IMR-90 (cell line): ENCODE results near the gene SPG11. TPM values are rescaled to one million over a fixed set of nuclear protein-coding genes. Genes with fewer than 3 reads are reported as not detected.

Experiments used
- ATAC-seq: fragments of 200-7000 bp; cut with Tn5 transposase; 2 replicates; pipeline ENCODE4 v1.9.1; 2020; ENCODE audit warnings: low read depth, mild to moderate bottlenecking, moderate library complexity
- BruUV-seq: library from RNA; stranded (reverse); fragments of 400-500 nt; replicated peaks from 2 replicates; lab custom pipeline; 2021; lab: Mats Ljungman, UMichigan
- CTCF ChIA-PET: fragments of 300-600 bp; formaldehyde crosslinking; extraction: SDS; loops from one replicate; lab custom pipeline; 2021; ENCODE audit warnings: antibody characterized with exemption; lab: Yijun Ruan, JAX
- POLR2A ChIA-PET: fragments of 300-600 bp; sonication (Branson Sonifier 250); formaldehyde crosslinking; loops from one replicate; lab custom pipeline; 2022; ENCODE audit warnings: antibody characterized with exemption; ENCODE audit not compliant: unreplicated experiment; lab: Charles Lee
- DNase-seq: peaks from one replicate; pipeline ENCODE4 v3.0.0; 2013
- H2AFZ ChIP-seq: replicated peaks from 2 replicates; pipeline ENCODE3; 2013; ENCODE audit warnings: low read length, mild to moderate bottlenecking; ENCODE audit not compliant: poor library complexity
- H2AK5ac ChIP-seq: 2 replicates; pipeline ENCODE4 v1.6.1; 2013; ENCODE audit warnings: low read depth, low read length, inconsistent platforms
- H2AK9ac ChIP-seq: replicated peaks from 2 replicates; pipeline ENCODE3; 2013; ENCODE audit warnings: mild to moderate bottlenecking, low read depth, low read length, moderate library complexity; ENCODE audit not compliant: poor library complexity
- H2BK120ac ChIP-seq: 2 replicates; pipeline ENCODE4 v1.6.1; 2013; ENCODE audit warnings: low read depth, low read length, inconsistent platforms
- H2BK15ac ChIP-seq: 3 replicates; pipeline ENCODE4 v1.6.1; 2013; ENCODE audit warnings: low read depth, low read length, inconsistent platforms
- H2BK20ac ChIP-seq: 2 replicates; pipeline ENCODE4 v1.6.1; 2013; ENCODE audit warnings: low read depth, mild to moderate bottlenecking, inconsistent platforms, low read length, moderate library complexity
- H2BK5ac ChIP-seq: 2 replicates; pipeline ENCODE4 v1.6.1; 2013; ENCODE audit warnings: mild to moderate bottlenecking, low read depth, low read length, inconsistent platforms; ENCODE audit not compliant: poor library complexity, severe bottlenecking
- H3K14ac ChIP-seq: replicated peaks from 2 replicates; pipeline ENCODE4 v1.6.1; 2013; ENCODE audit warnings: low read depth, low read length, inconsistent platforms
- H3K18ac ChIP-seq: 2 replicates; pipeline ENCODE4 v1.6.1; 2013; ENCODE audit warnings: low read depth, low read length, control low read depth
- H3K23ac ChIP-seq: 2 replicates; pipeline ENCODE4 v1.6.1; 2013; ENCODE audit warnings: low read depth, low read length, inconsistent platforms
- H3K27ac ChIP-seq: 2 replicates; pipeline ENCODE4 v1.5.1; 2013; ENCODE audit warnings: mild to moderate bottlenecking, control low read depth, low read length; ENCODE audit not compliant: insufficient read depth
- H3K27me3 ChIP-seq: 2 replicates; pipeline ENCODE4 v1.6.1; 2013; ENCODE audit warnings: low read length; ENCODE audit not compliant: control insufficient read depth, insufficient read depth
- H3K36me3 ChIP-seq: 2 replicates; pipeline ENCODE4 v1.6.1; 2013; ENCODE audit warnings: low read length, mixed read lengths; ENCODE audit not compliant: control insufficient read depth, insufficient read depth
- H3K4ac ChIP-seq: 2 replicates; pipeline ENCODE4 v1.6.1; 2013; ENCODE audit warnings: low read depth, low read length, inconsistent platforms
- H3K4me1 ChIP-seq: 2 replicates; pipeline ENCODE4 v1.6.1; 2013; ENCODE audit warnings: low read length, mixed read lengths; ENCODE audit not compliant: control insufficient read depth, insufficient read depth
- H3K4me2 ChIP-seq: 2 replicates; pipeline ENCODE4 v1.6.1; 2013; ENCODE audit warnings: low read depth, mild to moderate bottlenecking, control low read depth, low read length, moderate library complexity
- H3K4me3 ChIP-seq: 2 replicates; pipeline ENCODE4 v1.5.1; 2013; ENCODE audit warnings: low read depth, mild to moderate bottlenecking, control low read depth, low read length, moderate library complexity; ENCODE audit not compliant: insufficient read depth
- H3K56ac ChIP-seq: 2 replicates; pipeline ENCODE4 v1.6.1; 2013; ENCODE audit warnings: low read length, inconsistent platforms; ENCODE audit not compliant: insufficient read depth; ENCODE audit errors: extremely low read depth
- H3K79me1 ChIP-seq, 2 experiments: 2 replicates each; pipeline ENCODE4 v1.6.1; 2013; ENCODE audit warnings: low read length in 2 of 2, inconsistent platforms in 1 of 2, low read depth in 1 of 2
- H3K9ac ChIP-seq: 2 replicates; pipeline ENCODE4 v1.6.1; 2013; ENCODE audit warnings: low read depth, low read length, control low read depth
- H3K9me1 ChIP-seq: 2 replicates; pipeline ENCODE4 v1.6.1; 2013; ENCODE audit warnings: low read length, inconsistent platforms; ENCODE audit not compliant: insufficient read depth
- H3K9me3 ChIP-seq: 2 replicates; pipeline ENCODE4 v1.6.1; 2013; ENCODE audit warnings: low read length; ENCODE audit not compliant: control insufficient read depth, insufficient read depth
- H4K20me1 ChIP-seq: 2 replicates; pipeline ENCODE4 v1.6.1; 2013; ENCODE audit warnings: low read length, inconsistent platforms; ENCODE audit not compliant: insufficient read depth
- H4K5ac ChIP-seq: 2 replicates; pipeline ENCODE4 v1.6.1; 2013; ENCODE audit warnings: mild to moderate bottlenecking, low read depth, low read length, control low read depth
- H4K8ac ChIP-seq, 2 experiments: 2 replicates each; pipeline ENCODE4 v1.6.1; 2013; ENCODE audit warnings: low read depth in 2 of 2, low read length in 2 of 2, control low read depth in 1 of 2, inconsistent platforms in 1 of 2
- H4K91ac ChIP-seq: 2 replicates; pipeline ENCODE4 v1.6.1; 2013; ENCODE audit warnings: low read depth, low read length, inconsistent platforms; ENCODE audit not compliant: insufficient read depth
- BHLHE40 ChIP-seq: fragments of 150-350 bp; IDR thresholded peaks from 2 replicates; pipeline ENCODE4 v1.6.1; 2016; ENCODE audit warnings: mild to moderate bottlenecking, low read depth, low read length
- CEBPB ChIP-seq: IDR thresholded peaks from 2 replicates; pipeline ENCODE4 v1.6.1; 2012; ENCODE audit warnings: low read depth, low read length, improper control_type of control experiment
- CHD1 ChIP-seq: IDR thresholded peaks from 2 replicates; pipeline ENCODE4 v1.6.1; 2012; ENCODE audit warnings: low read depth, low read length, improper control_type of control experiment
- ELK1 ChIP-seq: fragments of 150-350 bp; IDR thresholded peaks from 2 replicates; pipeline ENCODE4 v1.6.1; 2016; ENCODE audit warnings: low read depth, mild to moderate bottlenecking, low read length, moderate library complexity, borderline replicate concordance
- FOS ChIP-seq: fragments of 150-350 bp; IDR thresholded peaks from 2 replicates; pipeline ENCODE4 v1.6.1; 2016; ENCODE audit warnings: low read depth, low read length
- MAFK ChIP-seq: IDR thresholded peaks from 2 replicates; pipeline ENCODE4 v1.6.1; 2012; ENCODE audit warnings: low read depth, low read length, improper control_type of control experiment
- MAZ ChIP-seq: IDR thresholded peaks from 2 replicates; pipeline ENCODE4 v1.6.1; 2012; ENCODE audit warnings: low read depth, mild to moderate bottlenecking, low read length, improper control_type of control experiment, moderate library complexity, borderline replicate concordance
- MXI1 ChIP-seq: IDR thresholded peaks from 2 replicates; pipeline ENCODE4 v1.6.1; 2012; ENCODE audit warnings: low read depth, mild to moderate bottlenecking, low read length, moderate library complexity, borderline replicate concordance
- NFE2L2 ChIP-seq: fragments of 150-350 bp; IDR thresholded peaks from 2 replicates; pipeline ENCODE4 v1.6.1; 2016; ENCODE audit warnings: low read depth, mild to moderate bottlenecking, low read length
- POLR2A ChIP-seq: IDR thresholded peaks from 2 replicates; pipeline ENCODE4 v1.6.1; 2012; ENCODE audit warnings: mild to moderate bottlenecking, low read depth, low read length
- RAD21 ChIP-seq: IDR thresholded peaks from 2 replicates; pipeline ENCODE4 v1.6.1; 2012; ENCODE audit warnings: low read length, improper control_type of control experiment
- RCOR1 ChIP-seq: IDR thresholded peaks from 2 replicates; pipeline ENCODE4 v1.6.1; 2012; ENCODE audit warnings: mild to moderate bottlenecking, low read length, improper control_type of control experiment; ENCODE audit not compliant: insufficient replicate concordance
- RFX5 ChIP-seq: IDR thresholded peaks from 2 replicates; pipeline ENCODE4 v1.8.0; 2012; ENCODE audit warnings: low read depth, mild to moderate bottlenecking, low read length, moderate library complexity
- SMC3 ChIP-seq: fragments of 150-350 bp; IDR thresholded peaks from 2 replicates; pipeline ENCODE4 v1.6.1; 2016; ENCODE audit warnings: low read depth, mild to moderate bottlenecking, antibody characterized with exemption, low read length, moderate library complexity
- USF2 ChIP-seq: fragments of 150-350 bp; IDR thresholded peaks from 2 replicates; pipeline ENCODE4 v1.6.1; 2017; ENCODE audit warnings: mild to moderate bottlenecking, antibody characterized with exemption, low read length, low read depth
- WGBS, 2 experiments: methylation state at CpG; one replicate each; pipeline versions ENCODE4 v1.1.5 to v1.1.7; 2013; ENCODE audit warnings: missing lambda C conversion rate in 2 of 2; ENCODE audit not compliant: insufficient read length in 1 of 2; ENCODE audit errors: extremely low coverage in 2 of 2; 5-methylcytosine and 5-hydroxymethylcytosine counted together
- dilution Hi-C: fragments of 300-500 bp; cut with HindIII; formaldehyde crosslinking; loops from one replicate; pipeline ENCODE4 v1.14.3; 2018; ENCODE audit warnings: low sequenced_read_pairs; ENCODE audit not compliant: unreplicated experiment
- in situ Hi-C: fragments of 300-500 bp; cut with MboI; formaldehyde crosslinking; loops from 3 replicates; pipeline ENCODE4 v1.14.3; 2019; ENCODE audit warnings: low sequenced_read_pairs, inconsistent platforms, mixed read lengths
- intact Hi-C: fragments of 100-400 bp; cut with micrococcal nuclease; formaldehyde crosslinking; loops from 2 replicates; pipeline ENCODE4 v1.10.0; 2022
- polyA plus RNA-seq, 3 experiments: library from polyadenylated mRNA; depleted of rRNA; stranded (reverse); fragments of >200 nt; gene quantifications; 2 replicates each; pipeline ENCODE4 v1.2.3, GENCODE V29; 2012; ENCODE audit warnings: low replicate concordance in 1 of 3
- total RNA-seq: library from RNA; depleted of rRNA; stranded (reverse); fragments of >200 nt; gene quantifications from 2 replicates; pipeline ENCODE4 v1.2.3, GENCODE V29; 2012
- TF ChIP-seq, protein P1 (sequence below): conservative IDR thresholded peaks from 2 replicates; pipeline ENCODE4 v1.5.1; 2012; ENCODE audit warnings: mild to moderate bottlenecking, low read depth, low read length, improper control_type of control experiment

The SPG11 gene
- total and polyA plus RNA-seq, 2 of the 4 experiments (the other 2 are of a cell fraction) = 30.8 to 32.6 TPM

- no peak for DNase-seq
- no TSS peak for BruUV-seq
These were observed 56.7 kb downstream of the SPG11 start for GRCh38 chr15:44606740-44607139.

More at GRCh38 chr15:44606740-44607139, 56.7 kb downstream of the SPG11 start:
- TF ChIP-seq RAD21 = no peak
- no peak for TF ChIP-seq FOS
- TF ChIP-seq SMC3 = no peak
- TF ChIP-seq CEBPB = no peak
- TF ChIP-seq RFX5 = no peak
- no peak for TF ChIP-seq POLR2A
- no peak for TF ChIP-seq BHLHE40
- no peak for TF ChIP-seq MXI1
- no peak for TF ChIP-seq MAZ
- TF ChIP-seq ELK1 = no peak
- TF ChIP-seq MAFK = no peak
- TF ChIP-seq USF2 = no peak
- no peak for TF ChIP-seq NFE2L2
- no peak for TF ChIP-seq CHD1
- TF ChIP-seq RCOR1 = no peak
- TF ChIP-seq, protein P1, sequence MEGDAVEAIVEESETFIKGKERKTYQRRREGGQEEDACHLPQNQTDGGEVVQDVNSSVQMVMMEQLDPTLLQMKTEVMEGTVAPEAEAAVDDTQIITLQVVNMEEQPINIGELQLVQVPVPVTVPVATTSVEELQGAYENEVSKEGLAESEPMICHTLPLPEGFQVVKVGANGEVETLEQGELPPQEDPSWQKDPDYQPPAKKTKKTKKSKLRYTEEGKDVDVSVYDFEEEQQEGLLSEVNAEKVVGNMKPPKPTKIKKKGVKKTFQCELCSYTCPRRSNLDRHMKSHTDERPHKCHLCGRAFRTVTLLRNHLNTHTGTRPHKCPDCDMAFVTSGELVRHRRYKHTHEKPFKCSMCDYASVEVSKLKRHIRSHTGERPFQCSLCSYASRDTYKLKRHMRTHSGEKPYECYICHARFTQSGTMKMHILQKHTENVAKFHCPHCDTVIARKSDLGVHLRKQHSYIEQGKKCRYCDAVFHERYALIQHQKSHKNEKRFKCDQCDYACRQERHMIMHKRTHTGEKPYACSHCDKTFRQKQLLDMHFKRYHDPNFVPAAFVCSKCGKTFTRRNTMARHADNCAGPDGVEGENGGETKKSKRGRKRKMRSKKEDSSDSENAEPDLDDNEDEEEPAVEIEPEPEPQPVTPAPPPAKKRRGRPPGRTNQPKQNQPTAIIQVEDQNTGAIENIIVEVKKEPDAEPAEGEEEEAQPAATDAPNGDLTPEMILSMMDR = no peak
- in situ Hi-C loops (no loop called here), intact Hi-C loops (no loop called here), dilution Hi-C loops (no loop called here)
- CTCF ChIA-PET = no interaction called here
- H3K9ac ChIP-seq = no peak overlapping the region
- H3K56ac ChIP-seq = no peak overlapping the region
- H3K79me1 ChIP-seq = no peaks in the 10 kb centered on the region
- H2AFZ ChIP-seq = no peak overlapping the region
- no peaks in the 10 kb centered on the region for H3K27me3 ChIP-seq
- no peak overlapping the region for H4K8ac ChIP-seq
- H4K91ac ChIP-seq = no peak overlapping the region
- no peak overlapping the region for H3K4ac ChIP-seq
- H3K14ac ChIP-seq = no peak overlapping the region
- no peak overlapping the region for H2AK9ac ChIP-seq
- no peak overlapping the region for H4K5ac ChIP-seq
- no peaks in the 10 kb centered on the region for H3K9me1 ChIP-seq
- no peak overlapping the region for H3K4me2 ChIP-seq
- ATAC-seq = no peak
- H2AK5ac ChIP-seq = no peak overlapping the region
- no peak overlapping the region for H3K27ac ChIP-seq
- no peak overlapping the region for H3K4me3 ChIP-seq
- no peak overlapping the region for H3K23ac ChIP-seq
- H2BK120ac ChIP-seq = no peak overlapping the region
- no peak overlapping the region for H3K18ac ChIP-seq
- peaks cover 3% of the 10 kb centered on the region for H3K4me1 ChIP-seq
- POLR2A ChIA-PET = no interaction called here
- no peaks in the 10 kb centered on the region for H3K9me3 ChIP-seq
- no peak overlapping the region for H2BK5ac ChIP-seq
- H2BK15ac ChIP-seq = no peak overlapping the region
- H4K20me1 ChIP-seq = no peaks in the 10 kb centered on the region; the same call in 1 of the 2 replicates
- no peak overlapping the region for H2BK20ac ChIP-seq
- 60% methylated on average over 1 of the region's 1 CpG; no CpG with 5 or more reads in 1 of the 2 experiments for WGBS, 2 experiments
- peaks cover 28% of the 10 kb centered on the region for H3K36me3 ChIP-seq
